ENCODE results near the gene ENTR1.

Gene ENTR1

DNA sequence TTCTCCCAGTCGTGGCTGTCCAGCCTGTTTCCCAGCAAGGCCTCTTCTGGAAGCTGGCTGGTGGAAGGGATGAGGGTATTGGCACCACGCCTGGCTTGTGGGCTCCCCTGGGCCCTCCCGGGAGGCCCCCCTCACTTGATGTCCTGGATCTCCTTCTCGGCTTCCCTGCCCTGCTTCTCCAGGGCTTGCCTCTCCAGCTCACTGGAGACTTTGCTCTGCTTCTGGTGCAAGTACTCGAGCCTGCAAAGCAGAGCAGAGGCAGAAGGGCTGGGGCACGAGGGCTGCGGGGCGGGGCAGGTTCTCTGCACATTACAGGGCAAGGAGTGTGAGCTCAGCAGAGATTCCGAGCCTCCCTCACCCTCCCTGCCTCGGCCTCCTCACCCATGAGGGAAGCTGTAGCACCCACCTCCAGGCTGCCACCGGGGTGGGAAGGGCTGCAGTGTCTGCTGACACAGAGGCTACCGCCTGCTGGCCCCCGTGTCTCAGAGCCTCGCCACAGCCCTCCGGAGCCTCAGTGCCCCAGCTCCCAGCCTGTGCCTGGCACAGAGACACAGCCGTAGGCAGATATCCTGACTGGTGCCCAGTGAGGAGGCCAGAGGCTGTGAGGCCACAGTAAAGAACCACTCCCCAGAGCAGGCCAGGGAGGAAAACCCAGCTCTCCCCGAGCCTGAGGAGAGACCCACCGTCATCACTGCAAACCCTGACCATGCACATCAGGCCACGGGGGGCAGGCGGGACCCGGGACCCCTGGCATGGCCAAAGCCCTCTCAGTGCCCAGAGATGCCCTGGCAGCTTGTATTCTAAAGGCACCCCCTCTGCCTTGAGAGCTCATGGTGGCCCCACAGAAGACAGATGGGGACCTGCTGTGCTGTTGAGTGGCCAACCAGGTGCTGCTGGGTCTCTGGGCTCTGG, 17.6 kb downstream of the ENTR1 start:
- DNase-seq (ENCODE audit: low read depth), result no peak
- TF ChIP-seq, protein P1, sequence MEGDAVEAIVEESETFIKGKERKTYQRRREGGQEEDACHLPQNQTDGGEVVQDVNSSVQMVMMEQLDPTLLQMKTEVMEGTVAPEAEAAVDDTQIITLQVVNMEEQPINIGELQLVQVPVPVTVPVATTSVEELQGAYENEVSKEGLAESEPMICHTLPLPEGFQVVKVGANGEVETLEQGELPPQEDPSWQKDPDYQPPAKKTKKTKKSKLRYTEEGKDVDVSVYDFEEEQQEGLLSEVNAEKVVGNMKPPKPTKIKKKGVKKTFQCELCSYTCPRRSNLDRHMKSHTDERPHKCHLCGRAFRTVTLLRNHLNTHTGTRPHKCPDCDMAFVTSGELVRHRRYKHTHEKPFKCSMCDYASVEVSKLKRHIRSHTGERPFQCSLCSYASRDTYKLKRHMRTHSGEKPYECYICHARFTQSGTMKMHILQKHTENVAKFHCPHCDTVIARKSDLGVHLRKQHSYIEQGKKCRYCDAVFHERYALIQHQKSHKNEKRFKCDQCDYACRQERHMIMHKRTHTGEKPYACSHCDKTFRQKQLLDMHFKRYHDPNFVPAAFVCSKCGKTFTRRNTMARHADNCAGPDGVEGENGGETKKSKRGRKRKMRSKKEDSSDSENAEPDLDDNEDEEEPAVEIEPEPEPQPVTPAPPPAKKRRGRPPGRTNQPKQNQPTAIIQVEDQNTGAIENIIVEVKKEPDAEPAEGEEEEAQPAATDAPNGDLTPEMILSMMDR (IDR thresholded peaks at IDR 0.05; ENCODE audit: control insufficient read depth, extremely low read depth, insufficient read depth), result no peak
- no peak overlapping the region for H3K4me3 ChIP-seq (ENCODE audit: low read depth, low read length)

DNA sequence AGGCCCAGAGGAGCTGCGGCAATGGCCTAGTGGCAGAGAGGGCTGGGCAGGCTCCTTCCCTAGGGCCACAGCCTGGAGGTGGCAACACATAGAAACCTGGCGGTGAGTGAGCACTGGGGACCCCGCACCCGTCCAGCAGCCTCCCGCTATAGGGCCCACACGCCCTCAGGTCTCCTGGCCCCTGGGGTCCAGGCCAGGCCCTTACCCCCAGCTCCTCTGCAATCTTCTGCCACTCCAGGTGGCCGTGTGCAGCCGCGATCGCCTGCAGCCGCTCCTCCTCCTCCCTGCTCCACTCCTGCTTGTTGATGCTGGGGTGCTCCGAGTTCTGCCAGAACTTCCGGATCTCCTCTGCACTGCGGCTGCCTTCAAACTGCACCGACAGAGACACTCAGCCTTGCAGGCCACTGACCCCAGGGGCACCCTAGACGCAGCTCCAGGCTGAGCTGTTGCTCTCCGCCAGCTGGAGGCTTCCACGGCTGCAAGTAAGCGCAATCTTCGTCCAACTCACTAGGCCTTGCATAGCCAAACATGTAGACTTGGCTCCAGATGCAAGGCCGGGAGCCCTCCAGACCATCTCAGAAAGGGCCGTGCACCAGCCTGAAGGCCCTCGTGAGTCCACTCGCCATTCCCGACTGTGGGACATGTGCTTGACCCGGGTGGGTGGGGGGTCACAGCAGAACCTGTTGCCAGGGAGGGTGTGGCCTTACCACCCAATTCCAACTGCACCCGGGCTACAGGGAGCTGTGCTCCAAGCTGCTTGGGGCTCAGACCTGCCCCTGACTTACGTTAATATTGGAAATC, 18.5 kb downstream of the ENTR1 start:
- no peak for DNase-seq (ENCODE audit: low read depth)
- TF ChIP-seq, protein P1 (IDR thresholded peaks at IDR 0.05; ENCODE audit: control insufficient read depth, extremely low read depth, insufficient read depth), result no peak
- H3K4me3 ChIP-seq (ENCODE audit: low read depth, low read length), result no peak overlapping the region

DNA sequence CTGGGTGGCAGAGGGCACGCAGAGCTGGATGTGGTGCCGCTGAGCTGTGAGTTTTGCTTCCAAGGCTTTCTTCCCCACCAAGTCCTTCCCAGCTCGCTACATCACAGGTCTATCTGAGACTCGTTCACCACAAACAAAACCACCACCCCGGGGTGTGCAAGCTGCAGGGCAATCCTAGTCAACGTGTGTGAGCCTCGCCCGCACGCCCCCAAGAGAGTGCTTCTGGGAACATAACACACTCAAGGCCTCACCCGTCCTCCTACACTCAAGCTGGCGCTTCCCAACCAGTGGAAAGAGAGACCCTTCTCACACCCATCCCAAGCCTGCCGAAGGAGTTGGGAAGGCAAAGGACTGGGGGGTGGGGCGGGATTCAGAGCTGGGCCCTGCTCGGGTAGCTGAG, 21.0 kb downstream of the ENTR1 start:
- no peak overlapping the region for H3K4me3 ChIP-seq (ENCODE audit: low read depth, low read length)
- no peak for DNase-seq (ENCODE audit: low read depth)
- TF ChIP-seq, protein P1 (IDR thresholded peaks at IDR 0.05; ENCODE audit: control insufficient read depth, extremely low read depth, insufficient read depth), result no peak

DNA sequence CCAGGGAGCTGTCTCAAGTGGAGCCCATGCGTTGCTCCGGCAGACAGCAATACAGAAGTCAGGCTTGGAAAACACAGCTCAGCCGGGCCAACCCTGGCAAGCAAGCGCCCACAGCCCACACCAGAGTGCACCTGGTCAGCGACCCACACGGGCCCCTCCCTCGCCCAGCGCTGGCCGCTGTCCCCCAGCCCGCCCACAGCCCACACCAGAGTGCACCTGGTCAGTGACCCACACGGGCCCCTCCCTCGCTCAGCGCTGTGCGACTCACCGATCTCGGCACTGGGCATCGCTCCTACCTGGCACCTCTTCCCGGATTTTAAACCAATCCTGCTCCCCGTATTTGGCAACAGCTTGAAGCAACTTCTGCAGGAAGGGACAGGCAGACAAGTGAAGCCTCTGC, 23.2 kb downstream of the ENTR1 start:
- no peak for DNase-seq (ENCODE audit: low read depth)
- TF ChIP-seq, protein P1 (IDR thresholded peaks at IDR 0.05; ENCODE audit: control insufficient read depth, extremely low read depth, insufficient read depth), result no peak

DNA sequence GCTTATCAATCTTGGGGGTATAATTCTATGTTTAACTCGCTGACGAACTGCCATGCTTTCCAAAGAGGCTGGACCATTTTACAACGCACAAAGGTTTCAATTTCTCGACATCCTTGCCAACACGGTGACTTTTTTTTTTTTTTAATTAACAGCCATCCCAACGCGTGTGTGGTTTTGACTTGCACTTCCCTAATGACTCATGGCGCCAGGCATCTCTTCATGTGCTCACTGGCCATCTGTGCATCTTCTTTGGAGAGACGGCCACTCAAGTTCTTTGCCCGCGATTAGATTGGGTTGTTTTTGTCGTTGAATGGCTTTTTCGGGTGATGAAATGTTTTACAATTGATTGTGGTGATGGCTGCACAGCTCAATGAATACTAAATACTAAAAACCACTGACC, 24.4 kb downstream of the ENTR1 start:
- no peak for DNase-seq (ENCODE audit: low read depth)
- no peak overlapping the region for H3K4me3 ChIP-seq (ENCODE audit: low read depth, low read length)
- TF ChIP-seq, protein P1 (IDR thresholded peaks at IDR 0.05; ENCODE audit: control insufficient read depth, extremely low read depth, insufficient read depth), result no peak

More for the DNA sequence above, 23.2 kb downstream of the ENTR1 start:
- no peak overlapping the region for H3K4me3 ChIP-seq (ENCODE audit: low read depth, low read length)

DNA sequence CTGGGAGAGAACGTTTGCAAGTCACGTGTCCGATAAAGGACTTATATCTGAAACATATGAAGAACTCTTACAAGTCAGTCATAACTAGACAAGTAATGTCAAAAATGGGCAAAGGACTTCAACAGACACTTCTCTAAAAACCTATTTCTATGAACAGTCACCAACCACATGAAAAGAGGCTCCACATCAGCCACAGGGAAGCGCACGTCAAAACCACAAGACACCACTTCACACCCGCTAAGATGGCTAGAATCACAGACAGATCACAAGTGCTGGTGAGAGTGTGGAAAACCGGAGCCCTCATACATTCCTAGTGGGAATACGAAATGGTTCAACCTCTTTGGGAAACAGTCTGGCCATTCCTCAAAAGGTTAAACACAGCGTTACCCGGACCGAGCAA, 25.4 kb downstream of the ENTR1 start:
- DNase-seq (ENCODE audit: low read depth), result no peak
- H3K4me3 ChIP-seq (ENCODE audit: low read depth, low read length), result no peak overlapping the region
- TF ChIP-seq, protein P1 (IDR thresholded peaks at IDR 0.05; ENCODE audit: control insufficient read depth, extremely low read depth, insufficient read depth), result no peak

Measured in LNCaP clone FGC (cell line).